ENCODE results near the gene NFS1.

NFS1 gene

DNA sequence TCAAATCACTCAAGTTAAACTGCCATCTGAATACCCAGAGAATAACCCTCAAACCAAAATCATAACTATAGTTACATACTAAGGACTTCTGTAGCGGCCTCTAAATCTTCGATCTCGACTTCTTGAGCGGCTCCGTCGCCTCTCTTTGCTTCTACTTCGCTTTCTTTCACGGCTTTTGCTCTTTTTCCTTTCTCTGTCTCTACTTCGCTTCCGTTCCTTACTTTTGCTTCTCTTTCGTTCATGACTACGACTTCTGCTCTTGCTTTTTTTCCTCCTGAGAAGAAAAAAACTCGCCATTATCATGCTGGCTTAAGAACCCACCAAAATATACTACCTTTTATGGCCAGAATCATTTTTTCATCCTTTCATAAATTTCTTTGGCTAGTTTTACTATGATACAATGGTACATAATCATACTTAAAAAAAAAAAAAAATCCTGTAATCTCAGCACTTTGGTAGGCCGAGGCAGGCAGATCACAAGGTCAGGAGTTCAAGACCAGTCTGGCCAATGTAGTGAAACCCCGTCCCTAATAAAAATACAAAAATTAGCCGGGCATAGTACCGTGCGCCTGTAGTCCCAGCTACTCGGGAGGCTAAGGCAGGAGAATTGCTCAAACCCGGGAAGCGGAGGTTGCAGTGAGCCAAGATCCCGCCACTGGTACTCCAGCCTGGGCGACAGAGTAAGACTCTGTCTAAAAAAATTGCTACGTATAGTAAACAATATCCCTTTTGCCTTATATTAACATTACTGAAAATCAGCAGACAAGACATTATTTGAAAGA is 32.9 kb upstream of the NFS1 start:
- TF ChIP-seq, protein P1, sequence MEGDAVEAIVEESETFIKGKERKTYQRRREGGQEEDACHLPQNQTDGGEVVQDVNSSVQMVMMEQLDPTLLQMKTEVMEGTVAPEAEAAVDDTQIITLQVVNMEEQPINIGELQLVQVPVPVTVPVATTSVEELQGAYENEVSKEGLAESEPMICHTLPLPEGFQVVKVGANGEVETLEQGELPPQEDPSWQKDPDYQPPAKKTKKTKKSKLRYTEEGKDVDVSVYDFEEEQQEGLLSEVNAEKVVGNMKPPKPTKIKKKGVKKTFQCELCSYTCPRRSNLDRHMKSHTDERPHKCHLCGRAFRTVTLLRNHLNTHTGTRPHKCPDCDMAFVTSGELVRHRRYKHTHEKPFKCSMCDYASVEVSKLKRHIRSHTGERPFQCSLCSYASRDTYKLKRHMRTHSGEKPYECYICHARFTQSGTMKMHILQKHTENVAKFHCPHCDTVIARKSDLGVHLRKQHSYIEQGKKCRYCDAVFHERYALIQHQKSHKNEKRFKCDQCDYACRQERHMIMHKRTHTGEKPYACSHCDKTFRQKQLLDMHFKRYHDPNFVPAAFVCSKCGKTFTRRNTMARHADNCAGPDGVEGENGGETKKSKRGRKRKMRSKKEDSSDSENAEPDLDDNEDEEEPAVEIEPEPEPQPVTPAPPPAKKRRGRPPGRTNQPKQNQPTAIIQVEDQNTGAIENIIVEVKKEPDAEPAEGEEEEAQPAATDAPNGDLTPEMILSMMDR (IDR thresholded peaks at IDR 0.05; ENCODE audit: low read depth, low read length, missing control alignments), result no peak
- H3K4me3 ChIP-seq (ENCODE audit: low read depth, low read length), result no peak overlapping the region
- DNase-seq (ENCODE audit: low read depth), result no peak

DNA sequence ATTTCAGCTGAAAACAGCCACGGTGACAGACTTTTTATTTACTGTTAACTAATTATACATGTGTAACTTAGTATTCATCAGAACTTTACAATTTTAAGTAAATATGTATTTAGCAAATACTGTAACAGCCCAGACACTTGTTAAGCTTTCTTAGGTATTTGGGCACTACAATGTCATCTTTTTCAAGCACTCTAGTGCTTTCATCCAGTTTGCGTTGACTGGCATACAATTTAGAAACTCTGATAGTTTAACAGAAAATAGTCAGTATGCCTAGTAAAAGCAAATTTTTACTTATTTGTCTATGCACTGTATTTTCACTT is 32.3 kb upstream of the NFS1 start:
- DNase-seq (ENCODE audit: low read depth), result no peak
- no peak overlapping the region for H3K4me3 ChIP-seq (ENCODE audit: low read depth, low read length)
- TF ChIP-seq, protein P1 (IDR thresholded peaks at IDR 0.05; ENCODE audit: low read depth, low read length, missing control alignments), result no peak

DNA sequence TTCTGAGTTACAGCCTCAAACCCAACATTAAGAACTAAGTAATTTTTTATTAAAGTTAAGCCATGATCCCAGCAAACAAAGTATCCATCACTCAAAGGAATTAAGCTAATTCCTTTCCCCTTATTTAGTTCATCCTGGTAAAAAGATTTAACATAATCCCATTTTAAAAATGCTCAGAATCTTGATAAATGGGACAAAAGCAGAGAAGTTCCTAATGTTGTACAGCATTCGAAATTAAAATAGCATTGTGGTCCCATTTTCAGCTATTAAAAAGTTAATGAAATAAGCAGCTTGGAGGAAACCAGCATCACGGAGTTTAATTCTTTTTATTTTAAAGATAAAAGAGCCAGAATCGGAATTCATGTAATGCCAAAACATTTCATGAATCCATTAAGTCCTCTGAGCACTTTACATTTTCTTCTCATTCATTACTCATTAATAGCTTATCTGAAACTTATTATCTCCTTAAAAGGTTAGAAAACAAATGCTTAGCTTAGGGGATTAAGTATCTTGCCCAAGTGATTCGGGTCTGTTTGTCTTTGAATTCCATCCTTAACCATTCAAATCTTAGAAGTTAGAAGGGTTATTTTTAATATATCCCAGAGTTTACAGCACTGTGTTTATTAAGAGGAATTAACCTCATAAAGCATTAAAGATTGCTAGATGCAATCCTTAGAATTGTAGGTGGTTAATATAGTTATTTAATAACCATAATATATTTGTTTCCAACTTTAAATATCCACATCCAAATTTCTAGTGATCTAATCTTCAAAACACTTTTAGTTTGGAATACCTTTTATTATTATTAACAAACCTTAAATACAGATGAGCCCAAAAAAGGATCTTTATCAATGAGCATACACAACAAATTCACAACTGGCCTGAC is 31.7 kb upstream of the NFS1 start:
- no peak overlapping the region for H3K4me3 ChIP-seq (ENCODE audit: low read depth, low read length)
- TF ChIP-seq, protein P1 (IDR thresholded peaks at IDR 0.05; ENCODE audit: low read depth, low read length, missing control alignments), result no peak
- DNase-seq (ENCODE audit: low read depth), result no peak

GRCh38 chr20:35729836-35730582 is 30.9 kb upstream of the NFS1 start:
- TF ChIP-seq, protein P1 (IDR thresholded peaks at IDR 0.05; ENCODE audit: low read depth, low read length, missing control alignments), result no peak
- no peak for DNase-seq (ENCODE audit: low read depth)
- H3K4me3 ChIP-seq (ENCODE audit: low read depth, low read length), result no peak overlapping the region

GRCh38 chr20:35729283-35729807 is 30.2 kb upstream of the NFS1 start:
- TF ChIP-seq, protein P1 (IDR thresholded peaks at IDR 0.05; ENCODE audit: low read depth, low read length, missing control alignments), result no peak
- no peak overlapping the region for H3K4me3 ChIP-seq (ENCODE audit: low read depth, low read length)
- DNase-seq (ENCODE audit: low read depth), result no peak

DNA sequence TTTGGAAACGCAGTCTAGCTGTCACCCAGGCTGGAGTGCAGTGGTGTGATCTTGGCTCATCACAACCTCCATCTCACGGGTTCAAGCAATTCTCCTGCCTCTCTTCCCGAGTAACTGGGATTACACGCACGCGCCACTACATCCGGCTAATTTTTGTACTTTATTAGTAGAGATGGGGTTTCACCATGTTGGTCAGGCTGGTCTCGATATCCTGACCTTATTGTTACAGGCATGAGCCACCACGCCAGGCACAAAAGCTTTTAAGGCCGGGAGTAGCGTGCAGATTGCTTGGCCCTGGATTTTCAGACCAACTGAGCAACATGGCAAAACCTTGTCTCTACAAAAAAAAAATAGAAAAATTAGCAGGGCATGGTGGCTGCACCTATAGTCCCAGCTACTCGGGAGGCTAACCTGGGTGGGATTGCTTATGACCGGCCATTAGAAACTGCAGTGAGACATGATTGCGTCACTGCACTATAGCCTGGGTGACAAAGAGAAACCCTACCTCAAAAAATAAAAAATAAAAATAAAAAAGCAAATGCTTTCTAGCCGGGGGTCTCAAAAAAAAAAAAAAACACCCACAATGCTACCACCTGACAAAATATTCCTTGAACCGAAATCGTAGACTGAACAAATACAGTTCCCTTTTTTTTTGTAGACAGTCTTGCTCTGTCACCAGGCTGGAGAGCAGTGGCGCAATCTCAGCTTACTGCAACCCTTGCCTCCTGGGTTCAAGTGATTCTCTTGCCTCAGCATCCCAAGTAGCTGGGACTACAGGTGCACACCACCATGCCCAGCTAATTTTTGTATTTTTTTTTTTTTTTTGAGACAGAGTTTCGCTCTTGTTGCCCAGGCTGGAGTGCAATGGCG is 27.9 kb upstream of the NFS1 start:
- TF ChIP-seq, protein P1 (IDR thresholded peaks at IDR 0.05; ENCODE audit: low read depth, low read length, missing control alignments), result no peak
- no peak for DNase-seq (ENCODE audit: low read depth)
- no peak overlapping the region for H3K4me3 ChIP-seq (ENCODE audit: low read depth, low read length)
